Ureter (tissue), 1 donor: ENCODE measurements around the gene E2F2. TPM values are rescaled to one million over a fixed set of nuclear protein-coding genes. Genes with fewer than 3 reads are reported as not detected.

Source experiments
- DNase-seq: peaks from one replicate; pipeline ENCODE4 v3.0.0-alpha.2; 2020; ENCODE audit warnings: low spot score
- total RNA-seq: library from RNA; stranded (reverse); gene quantifications from one replicate; pipeline ENCODE4 v1.2.4, GENCODE V29; 2023
- donor health status: DM: yes; HTN: yes; CAD: no.

Gene E2F2
- total RNA-seq, 1 donor from 2014 or later, result 0.52 TPM

DNA sequence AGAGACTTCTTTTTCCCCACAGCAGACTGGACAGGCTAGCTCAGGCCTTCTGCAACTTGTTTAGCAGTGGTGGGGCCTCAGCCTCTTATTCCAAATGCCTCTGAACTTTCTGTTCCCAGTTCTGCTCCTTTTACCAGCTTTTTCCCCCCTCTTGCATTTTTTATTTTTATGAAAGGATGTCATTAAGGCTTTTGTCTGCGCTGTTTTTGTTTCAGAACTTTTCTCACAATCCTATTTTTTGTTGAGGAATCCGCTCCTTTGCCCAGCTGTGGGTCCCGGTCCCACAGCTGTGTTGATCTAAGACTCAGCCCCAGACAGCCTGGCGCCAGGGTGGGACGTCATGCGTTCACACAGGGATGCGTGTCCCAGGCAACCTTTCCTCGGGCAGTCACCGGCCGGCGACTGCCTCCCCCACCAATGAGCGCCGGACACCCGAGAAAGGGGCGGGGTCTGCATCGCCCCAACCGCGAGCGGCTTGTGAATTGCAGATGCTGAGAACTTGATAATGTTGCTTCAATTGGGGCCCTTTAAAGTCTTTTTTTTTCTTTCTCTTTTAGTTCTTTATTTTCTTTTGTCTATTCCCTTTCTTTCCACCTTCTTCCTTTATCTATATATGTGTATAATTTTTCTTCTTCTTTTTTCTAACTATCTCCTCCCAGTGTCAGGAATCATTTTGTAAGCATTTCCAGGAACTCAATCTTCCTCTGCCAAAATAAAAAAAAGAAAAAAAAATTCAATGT is 31.3 kb upstream of the E2F2 start:
- peak; percentile 95 for DNase-seq

DNA sequence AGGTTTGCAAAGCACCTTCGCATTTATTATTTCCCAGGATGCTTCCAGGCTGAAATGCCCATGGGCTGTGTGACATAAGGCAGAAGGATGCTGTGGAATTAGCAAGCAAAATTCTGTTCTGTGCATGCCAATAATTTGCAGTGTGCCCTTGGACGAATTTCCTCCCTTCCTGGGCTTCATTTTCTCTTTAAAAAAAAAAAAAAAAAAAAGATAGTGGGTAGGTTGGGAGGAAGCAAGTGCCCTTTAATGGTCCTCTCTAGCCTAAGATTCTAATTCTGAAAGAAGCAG is 30.7 kb upstream of the E2F2 start:
- no peak for DNase-seq

DNA sequence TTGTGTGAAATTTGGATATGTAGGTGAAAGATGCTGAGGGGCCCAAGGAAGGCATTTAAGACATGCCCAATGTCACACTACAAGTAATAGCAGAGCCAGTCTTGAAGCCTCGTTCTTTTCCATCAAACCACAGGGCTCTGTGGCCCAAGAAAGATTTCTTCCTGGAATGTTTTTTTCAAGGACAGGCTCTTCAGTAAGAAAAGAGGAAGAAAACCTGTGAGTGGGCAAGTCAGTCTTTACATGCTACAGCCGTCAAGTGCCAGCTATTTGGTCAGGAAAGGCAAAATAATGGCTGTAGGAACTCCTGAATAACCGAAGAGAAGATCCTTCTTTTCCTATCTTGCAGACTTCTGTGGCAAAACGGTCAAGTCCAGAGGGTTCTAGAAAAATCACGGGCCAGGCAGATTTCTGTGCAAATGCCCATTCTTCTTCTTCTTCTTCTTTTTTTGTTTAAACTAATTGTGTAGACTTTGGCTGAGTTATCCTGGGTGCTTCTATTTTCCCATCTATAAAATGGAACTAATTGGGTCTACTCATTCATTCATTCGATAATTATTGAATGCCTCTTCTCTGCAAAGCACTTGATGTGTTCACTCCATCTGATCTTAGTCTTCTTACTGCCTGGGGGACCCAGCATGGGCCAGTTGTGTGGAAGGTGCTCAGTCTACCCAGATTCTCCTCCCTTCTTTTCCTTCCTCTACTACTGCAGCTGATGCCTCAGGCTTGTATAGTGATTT is 30.2 kb upstream of the E2F2 start:
- DNase-seq, result no peak

DNA sequence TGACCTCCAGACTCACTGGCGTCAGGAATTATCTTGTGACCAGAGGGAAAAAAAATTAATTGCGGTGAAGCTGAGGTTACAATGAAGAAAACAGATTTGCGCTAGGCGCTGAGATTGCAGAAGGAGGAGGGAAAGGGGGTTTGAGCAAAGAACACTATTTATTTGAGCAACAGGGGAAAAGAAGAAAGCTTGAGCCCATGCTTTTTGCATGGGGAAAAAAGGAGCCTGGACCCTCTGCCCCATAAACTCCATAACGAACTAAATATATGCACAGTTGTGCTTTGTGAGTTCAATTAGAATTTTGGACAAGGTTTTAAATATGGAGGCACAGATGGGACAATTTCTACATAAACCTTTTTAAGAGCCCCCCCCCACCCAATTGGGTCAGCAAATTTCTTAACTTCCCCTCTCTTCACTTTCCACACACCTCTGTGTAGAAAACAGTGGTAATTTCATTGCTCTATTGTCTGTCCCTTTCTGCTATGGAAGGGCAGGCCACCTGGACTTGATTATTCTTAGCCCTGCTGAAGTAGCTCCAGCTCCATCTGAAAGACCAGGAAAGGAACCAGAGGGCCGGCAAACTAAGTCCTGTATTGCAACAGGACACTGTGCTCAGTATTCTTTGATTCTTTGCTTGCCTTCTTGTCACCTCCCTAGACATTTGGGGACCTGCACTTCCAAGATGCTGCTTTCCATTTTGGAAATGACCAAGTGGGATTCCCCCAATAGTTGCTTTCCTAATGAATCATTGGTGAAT is 29.1 kb upstream of the E2F2 start:
- DNase-seq, result no peak

DNA sequence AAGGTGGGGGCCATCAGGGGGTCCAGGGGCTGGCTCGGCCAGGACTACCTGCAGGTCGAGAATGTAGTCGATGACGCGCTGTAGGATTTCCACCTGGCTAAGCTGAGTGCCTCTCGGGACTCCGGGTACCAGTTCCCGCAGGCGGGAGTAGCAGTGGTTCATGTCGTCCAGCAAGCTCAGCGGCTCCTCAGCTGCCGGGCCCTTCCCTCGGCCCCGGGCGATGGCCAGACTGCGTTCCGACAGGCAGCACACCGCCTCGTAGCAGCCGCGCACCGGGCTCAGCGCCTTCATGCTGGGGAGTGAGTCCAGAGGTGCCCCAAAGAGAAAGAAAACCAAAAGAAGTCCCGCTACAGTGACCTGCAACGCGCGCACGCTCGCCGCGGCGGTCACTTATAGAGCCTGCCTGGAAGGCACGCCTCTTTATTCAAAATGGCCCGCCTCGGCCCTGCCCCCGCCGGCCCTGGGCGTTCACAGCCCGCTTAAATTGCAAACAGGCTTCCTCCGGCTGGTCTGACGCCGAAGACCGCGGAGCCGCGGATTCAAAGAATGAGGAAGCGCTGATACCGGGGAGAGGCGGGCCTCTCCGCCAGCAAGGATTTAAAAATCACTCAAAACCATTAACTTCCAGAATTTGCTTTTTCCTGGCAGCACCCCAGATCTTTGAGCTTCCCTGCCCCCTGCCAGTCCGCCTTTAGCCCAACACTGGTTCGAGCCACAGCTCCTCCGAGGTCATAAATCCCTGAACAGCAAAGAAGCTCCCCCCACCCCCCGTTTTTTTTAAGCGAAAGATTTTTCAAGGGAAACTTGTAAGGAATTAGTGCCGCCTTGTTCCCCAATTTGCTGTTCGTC is 28.3 kb upstream of the E2F2 start, which contains the start of gene ID3:
Gene ID3 (minus strand): TSS at position 366 of the 849 bp plus-strand sequence. CDS start 75 bp downstream, at position 291.
- DNase-seq, result peak; percentile 98

DNA sequence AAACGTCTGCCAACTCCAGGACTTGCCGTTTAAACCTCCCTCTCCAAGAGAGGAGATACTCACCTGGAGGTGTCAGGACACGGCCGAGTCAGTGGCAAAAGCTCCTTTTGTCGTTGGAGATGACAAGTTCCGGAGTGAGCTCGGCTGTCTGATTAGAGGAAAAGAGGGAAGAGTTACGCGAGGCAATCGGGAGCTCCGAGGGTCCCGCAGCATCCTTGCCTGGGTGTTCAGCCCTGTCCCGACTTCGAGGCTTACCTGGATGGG is 27.8 kb upstream of the E2F2 start:
- no peak for DNase-seq

DNA sequence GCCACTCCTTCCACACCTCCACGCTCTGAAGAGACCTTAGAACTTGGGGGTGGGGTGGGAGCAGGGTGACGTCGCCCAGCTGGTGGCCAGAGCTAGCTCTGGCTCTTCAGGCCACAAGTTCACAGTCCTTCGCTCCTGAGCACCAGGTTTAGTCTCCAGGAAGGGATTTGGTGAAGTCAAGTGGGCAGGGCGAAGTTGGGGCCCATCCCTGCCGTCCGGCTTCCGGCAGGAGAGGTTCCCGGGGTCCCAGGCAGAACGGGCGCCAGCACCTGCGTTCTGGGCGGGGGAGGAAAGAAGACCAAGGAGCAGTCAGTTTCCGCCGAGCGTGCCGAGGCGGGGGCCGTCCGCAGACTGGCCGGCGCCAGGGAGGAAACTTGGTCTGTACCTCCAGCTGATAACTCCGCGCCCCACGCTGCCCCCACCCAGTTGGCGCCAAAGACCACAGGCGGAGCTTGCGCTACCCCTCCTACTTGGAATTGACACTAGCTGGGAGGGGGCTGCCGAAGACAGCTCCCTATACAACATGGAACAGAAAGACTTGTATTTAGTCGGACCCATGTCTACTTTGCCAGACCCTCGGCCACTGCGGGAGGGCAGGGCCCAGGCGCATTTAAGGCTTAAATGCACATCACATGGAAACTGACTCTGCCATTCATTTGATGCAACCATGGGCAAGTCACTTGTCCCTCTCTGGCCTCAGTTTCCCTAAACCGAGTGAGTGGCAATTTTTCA is 27.3 kb upstream of the E2F2 start:
- DNase-seq, result peak; percentile 72

DNA sequence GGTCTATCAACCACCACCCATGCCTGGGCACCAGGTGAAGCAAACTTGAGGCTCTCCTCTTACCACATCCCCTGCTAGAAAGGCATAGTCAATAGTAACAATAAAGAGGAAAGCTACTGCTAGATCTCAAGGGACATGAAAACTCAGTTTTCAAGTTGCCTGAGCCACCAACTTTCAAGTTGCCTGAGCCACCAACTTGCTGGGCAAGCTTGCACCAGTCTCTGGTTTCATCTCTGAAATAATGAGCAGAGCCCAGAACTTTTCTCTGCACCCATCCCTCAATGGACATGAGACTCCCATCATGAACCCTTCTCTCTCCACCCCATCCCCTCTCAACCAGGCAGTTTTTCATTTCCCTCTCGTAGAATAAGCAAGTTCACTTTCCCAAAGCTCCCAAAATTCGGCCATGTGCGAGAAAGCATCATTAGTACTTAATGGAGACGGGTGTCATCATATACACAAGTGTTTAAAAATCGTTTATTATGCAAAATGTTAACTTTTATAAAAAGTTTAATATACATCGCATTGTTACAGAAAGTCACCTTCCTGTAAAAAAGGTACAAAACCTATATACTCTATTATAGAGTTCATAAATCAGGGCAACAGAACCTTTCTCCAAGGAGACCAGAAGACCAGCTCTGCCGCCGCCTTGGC is 26.6 kb upstream of the E2F2 start:
- DNase-seq, result no peak

DNA sequence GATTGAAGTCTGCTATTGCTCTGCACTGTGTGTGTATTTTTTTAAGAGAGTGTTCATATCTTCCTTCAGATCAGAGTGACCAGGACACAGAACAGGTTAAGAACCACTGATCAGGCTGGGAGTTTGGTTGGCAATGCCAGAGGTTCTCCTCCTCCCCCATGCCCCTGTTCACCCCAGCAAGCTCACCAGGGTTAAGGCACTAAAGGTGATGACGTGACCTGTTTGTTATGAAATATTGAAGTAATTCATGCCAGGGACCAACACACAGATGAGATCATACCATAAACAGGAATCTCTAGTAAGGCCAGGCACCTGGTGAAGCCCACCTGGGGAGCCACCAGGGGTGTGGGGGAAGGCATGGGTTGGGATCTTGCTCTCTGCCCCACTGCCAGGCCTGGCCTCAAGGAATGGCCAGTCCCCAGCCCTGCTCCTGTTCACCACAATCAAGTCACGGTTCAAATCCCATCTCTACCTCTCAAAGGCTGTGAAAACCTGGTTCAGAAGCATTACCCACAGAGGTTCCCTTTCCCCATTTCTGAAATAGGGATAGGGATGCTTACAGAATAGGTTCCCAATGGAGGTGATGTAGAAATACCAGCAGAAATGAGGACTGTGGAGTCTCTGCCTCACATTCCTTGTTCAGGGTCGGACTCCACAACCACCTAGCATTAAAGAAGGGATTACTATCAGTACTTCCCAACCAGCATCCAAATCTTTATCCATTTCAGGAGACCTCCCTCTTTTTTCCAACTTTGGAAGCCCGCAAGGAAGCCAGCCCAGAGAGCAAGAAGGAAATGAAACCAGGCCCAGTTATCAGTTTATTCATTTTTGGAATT is 25.8 kb upstream of the E2F2 start:
- no peak for DNase-seq

DNA sequence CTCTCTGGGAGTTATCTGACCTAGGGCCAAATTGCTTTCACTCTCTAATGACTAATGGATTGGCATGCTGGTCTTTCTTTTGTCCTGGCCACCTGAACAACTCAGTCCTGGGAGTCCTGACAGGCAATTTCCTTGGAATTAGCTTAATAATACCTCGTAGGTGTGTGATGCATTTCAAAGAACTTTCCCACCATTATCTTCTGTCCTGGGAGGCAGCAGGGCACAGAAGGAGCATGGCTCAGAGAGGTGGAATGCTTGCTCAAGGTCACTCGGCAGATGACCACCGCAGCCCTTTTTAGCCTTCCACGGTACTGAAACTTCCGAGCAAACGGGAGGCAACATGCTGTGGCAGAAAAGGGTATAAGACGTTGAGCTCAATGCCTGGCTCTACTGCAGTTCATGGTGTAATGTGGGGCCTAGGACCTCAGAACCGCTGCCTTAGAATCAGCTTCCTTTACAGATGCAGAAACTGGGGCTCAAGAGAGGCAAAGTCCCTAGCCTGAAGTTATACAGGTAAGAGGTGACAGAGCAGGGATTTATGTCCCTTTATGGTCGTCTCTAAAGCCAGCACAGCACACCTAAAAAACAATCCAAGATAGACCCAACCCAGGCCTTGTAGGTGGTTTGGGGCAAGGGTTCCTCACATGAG is 25.1 kb upstream of the E2F2 start:
- DNase-seq, result no peak

DNA sequence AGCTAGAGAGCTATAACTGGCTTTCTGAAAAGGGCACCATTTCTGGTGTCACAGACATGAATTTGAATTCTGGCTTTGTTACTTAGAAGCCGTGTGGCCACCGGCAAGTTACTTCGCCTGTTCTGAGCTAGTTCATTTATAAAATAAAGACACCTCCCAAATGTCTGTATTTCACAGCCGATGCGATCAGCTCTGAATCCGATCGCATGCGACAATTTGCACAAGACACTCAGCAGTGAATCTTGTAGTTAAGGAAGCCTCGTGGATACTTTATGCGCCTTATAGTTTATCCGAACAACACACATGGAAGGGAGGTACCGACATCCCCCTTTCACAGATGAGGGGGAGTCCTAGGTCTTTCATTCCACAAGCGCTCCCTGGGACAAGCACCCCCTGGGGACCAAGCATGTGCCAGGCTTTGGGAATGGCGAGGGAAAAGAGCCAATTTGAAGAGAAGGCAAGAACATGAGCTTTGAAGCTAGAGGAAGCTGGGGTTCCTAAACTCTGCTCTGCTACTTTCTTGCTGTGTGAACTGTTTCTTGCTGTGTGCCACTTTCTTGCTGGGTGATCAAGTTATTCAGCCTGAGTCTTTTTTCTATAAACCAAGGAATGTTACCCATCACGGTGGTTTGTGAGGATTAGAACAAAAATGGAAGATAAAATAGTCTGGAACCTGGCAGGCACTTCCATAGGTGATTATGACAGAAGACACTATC is 24.4 kb upstream of the E2F2 start:
- no peak for DNase-seq

DNA sequence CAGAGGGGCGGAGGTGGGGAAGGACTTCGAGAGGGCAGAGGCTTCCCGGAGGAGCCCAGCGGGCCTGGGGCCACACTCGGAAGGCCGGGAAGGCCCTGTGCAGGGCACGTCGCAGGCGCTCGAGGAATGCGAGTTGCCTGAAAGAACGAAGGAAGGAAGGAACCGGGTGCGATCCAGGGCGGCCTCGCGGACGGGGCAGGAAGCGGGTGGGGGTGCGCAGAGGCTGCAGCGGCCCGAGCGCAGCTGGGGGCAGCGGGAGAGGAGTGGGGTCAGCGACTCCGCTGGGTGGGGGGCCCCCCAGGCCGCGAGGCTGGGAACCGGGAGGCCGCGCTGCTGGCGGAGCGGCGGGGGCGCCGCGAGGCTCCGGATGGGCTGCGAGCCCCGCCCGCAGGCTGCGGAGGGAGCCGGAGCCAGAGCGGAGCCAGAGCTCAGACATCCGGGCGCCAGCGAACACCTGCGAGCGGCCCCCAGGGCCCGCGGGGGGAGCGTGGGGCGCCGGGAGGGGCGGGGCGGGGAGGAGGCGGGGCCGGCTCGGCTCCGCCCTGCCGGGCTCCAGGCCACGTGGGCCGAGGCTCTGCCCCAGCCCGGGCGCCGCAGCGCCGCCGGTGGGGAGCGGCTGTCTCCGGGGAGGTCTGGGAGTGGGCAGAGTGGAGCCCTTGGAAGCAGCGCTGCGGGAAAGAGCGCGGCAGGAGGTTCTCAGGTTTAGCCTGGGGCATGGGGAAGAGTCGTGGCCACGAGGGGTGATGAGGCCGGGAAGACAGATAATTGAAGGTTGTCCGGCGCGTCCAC is 23.6 kb upstream of the E2F2 start:
- DNase-seq, result peak; percentile 86

DNA sequence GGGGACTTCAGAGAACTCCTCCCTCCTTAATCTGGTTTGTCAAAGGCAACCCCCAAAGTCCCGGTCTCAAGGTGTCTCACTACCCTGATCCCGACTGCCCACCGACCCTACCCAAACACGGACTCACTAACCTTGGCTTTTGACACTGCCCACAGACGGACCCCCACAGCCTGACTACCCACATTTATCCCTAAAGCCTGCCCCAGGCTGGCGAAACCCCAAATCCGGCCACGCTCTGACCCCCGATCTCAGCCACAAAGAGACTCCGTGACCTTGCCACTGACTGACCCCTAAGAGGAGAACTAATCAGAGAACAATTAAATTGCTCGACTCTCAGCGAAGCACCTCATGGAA is 23.1 kb upstream of the E2F2 start:
- no peak for DNase-seq

DNA sequence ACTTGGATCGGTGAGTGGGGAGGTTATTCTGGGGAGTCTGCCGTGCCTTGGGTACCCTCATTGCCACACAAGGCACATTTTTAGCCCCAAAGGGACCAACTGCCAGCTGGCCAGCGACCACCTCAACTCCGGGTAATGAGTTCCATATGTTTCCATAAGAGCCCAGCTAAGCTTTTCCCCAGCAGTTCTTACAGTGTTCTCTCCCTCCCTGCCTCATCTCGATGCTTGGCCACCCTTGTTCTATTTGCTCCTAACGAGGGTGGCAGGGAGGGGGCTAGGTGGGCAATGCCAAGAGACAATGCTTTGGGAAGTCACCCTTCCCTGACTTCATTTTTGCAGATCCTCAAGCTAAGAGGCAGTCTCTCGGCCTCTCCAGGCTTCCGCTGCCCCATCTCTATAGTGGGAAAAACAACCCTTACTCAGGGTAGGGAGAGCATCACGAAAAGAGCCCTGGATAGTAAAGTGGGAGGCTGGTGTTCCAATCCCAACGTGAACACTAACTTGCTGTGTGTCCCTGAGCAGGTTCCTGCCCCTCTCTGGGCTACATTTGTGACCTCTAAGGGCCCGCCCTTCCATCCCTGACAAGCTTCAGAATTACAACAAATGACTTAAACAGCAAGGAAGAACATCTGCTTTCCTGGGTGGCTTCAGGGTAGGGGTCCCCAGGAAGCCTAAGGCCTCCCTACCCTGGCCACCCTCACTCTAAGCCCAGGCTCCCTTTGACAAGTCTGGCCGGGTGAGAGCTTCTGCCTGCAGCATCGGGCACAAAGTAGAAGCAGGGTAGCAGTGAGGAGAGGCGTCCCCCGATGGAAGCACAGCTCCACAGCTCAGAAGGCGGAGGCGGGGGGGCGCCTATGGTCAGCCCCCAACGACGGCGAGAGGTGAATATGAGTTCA is 22.4 kb upstream of the E2F2 start:
- DNase-seq, result no peak

DNA sequence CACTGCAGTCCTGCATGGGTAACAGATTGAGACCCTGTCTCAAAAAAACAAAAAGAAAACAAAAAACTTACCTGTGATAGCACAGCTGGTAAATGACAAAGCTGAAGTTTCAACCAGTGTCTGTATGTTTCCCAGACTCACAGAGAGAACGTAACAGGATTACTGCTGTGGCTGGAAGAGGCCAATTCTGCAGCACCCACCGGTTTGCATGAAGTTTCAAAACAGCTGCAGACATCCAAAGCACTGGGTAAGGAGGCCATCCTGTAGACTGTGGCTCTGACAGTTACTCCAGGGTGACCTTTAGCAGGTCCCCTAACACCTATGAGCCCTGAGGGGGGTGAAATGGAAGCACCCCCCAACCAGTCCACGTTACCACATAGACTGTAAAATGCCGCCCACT is 20.8 kb upstream of the E2F2 start:
- no peak for DNase-seq

DNA sequence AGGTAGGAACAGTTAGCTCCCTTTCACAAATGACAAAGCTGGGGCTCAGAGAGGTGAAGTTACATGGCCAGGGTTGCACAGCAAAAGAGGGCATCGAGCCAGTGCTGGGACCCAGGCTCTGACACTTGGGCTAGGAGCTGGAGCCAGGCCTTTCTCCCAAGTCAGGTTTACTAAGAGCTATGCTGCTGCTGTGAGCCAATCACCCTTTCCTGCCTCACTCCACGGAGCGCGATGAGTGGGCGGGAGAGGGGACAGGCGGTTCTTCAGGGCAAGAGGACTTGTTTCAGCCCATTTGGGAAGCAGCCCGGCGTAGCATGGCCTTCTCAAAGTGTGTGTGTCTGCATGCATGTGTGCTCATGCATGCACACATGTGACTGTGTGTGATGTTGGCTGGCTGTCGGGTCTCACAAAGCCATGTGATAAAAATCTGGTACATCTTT is 17.7 kb upstream of the E2F2 start:
- no peak for DNase-seq
